WTC11 (cell line): Measurements from ENCODE around the gene GIGYF1. TPM values are rescaled to one million over a fixed set of nuclear protein-coding genes. Genes with fewer than 3 reads are reported as not detected.

Source experiments
- ATAC-seq: fragments of 200-7000 bp; cut with Tn5 transposase; 2 replicates; pipeline ENCODE4 v1.10.0; 2021; ENCODE audit warnings: mild to moderate bottlenecking, moderate library complexity
- CTCF ChIA-PET: fragments of 300-600 bp; sonication (Branson Sonifier 250); formaldehyde crosslinking; loops from one replicate; lab custom pipeline; 2021; ENCODE audit warnings: antibody characterized with exemption; lab: Charles Lee
- POLR2A ChIA-PET: fragments of 350-600 bp; sonication (Branson Sonifier 250); formaldehyde crosslinking; loops from one replicate; lab custom pipeline; 2021; ENCODE audit warnings: antibody characterized with exemption; lab: Charles Lee
- DNase-seq: peaks from one replicate; pipeline ENCODE4 v3.0.0; 2021; ENCODE audit warnings: low spot score
- H3K27ac Mint-ChIP-seq: 2 replicates; pipeline ENCODE4 v1.8.0; 2021; ENCODE audit warnings: mixed read lengths
- H3K27me3 Mint-ChIP-seq: 2 replicates; pipeline ENCODE4 v1.8.0; 2021; ENCODE audit warnings: low read depth, mild to moderate bottlenecking, moderate library complexity, mixed read lengths
- H3K36me3 Mint-ChIP-seq: 2 replicates; pipeline ENCODE4 v1.8.0; 2021; ENCODE audit warnings: mixed read lengths
- H3K4me1 Mint-ChIP-seq: 2 replicates; pipeline ENCODE4 v1.8.0; 2022; ENCODE audit warnings: mixed read lengths
- H3K4me3 Mint-ChIP-seq: 2 replicates; pipeline ENCODE4 v1.8.0; 2021; ENCODE audit warnings: mild to moderate bottlenecking, moderate library complexity, mixed read lengths
- H3K9me3 Mint-ChIP-seq: 2 replicates; pipeline ENCODE4 v1.8.0; 2021; ENCODE audit warnings: mixed read lengths
- EMX1 ChIP-seq: fragments of 250-450 bp; sonication (Bioruptor Pico); IDR thresholded peaks from 2 replicates; pipeline ENCODE4 v1.8.0; 2021; ENCODE audit warnings: mild to moderate bottlenecking
- FOXP1 ChIP-seq: sonication (generic); formaldehyde crosslinking; IDR thresholded peaks from 2 replicates; pipeline ENCODE4 v1.8.0; 2022; ENCODE audit warnings: missing genetic modification reagents, mild to moderate bottlenecking, moderate library complexity, borderline replicate concordance
- IRF2 ChIP-seq: sonication (generic); formaldehyde crosslinking; IDR thresholded peaks from 2 replicates; pipeline ENCODE4 v1.8.0; 2022; ENCODE audit warnings: low read depth, missing genetic modification reagents, borderline replicate concordance
- NFATC4 ChIP-seq: fragments of 250-450 bp; sonication (Bioruptor Pico); IDR thresholded peaks from 2 replicates; pipeline ENCODE4 v1.9.0; 2021; ENCODE audit warnings: mild to moderate bottlenecking
- SMAD3 ChIP-seq: sonication (generic); formaldehyde crosslinking; IDR thresholded peaks from 2 replicates; pipeline ENCODE4 v1.8.0; 2022; ENCODE audit warnings: missing genetic modification reagents, mild to moderate bottlenecking, borderline replicate concordance
- SOX15 ChIP-seq: fragments of 250-450 bp; sonication (Bioruptor Pico); IDR thresholded peaks from 2 replicates; pipeline ENCODE4 v1.9.0; 2021; ENCODE audit warnings: mild to moderate bottlenecking
- TCF7 ChIP-seq: sonication (generic); formaldehyde crosslinking; IDR thresholded peaks from 2 replicates; pipeline ENCODE4 v1.8.0; 2022; ENCODE audit warnings: mild to moderate bottlenecking, low read depth, missing genetic modification reagents, moderate library complexity
- TEAD1 ChIP-seq: sonication (generic); formaldehyde crosslinking; IDR thresholded peaks from 2 replicates; pipeline ENCODE4 v1.8.0; 2022; ENCODE audit warnings: mild to moderate bottlenecking, missing genetic modification reagents
- ZNF317 ChIP-seq: sonication (generic); formaldehyde crosslinking; IDR thresholded peaks from 2 replicates; pipeline ENCODE4 v1.8.1; 2023; ENCODE audit warnings: low read depth, mild to moderate bottlenecking, moderate library complexity, missing genetic modification reagents, borderline replicate concordance
- ZNF396 ChIP-seq: fragments of 250-450 bp; sonication (Bioruptor Pico); IDR thresholded peaks from 2 replicates; pipeline ENCODE4 v1.8.0; 2021; ENCODE audit warnings: mild to moderate bottlenecking, moderate library complexity, borderline replicate concordance
- ZNF423 ChIP-seq: fragments of 250-450 bp; sonication (Bioruptor Pico); IDR thresholded peaks from 2 replicates; pipeline ENCODE4 v2.1.2; 2022; ENCODE audit warnings: mild to moderate bottlenecking, moderate library complexity
- ZNF671 ChIP-seq: fragments of 250-450 bp; sonication (Bioruptor Pico); IDR thresholded peaks from 2 replicates; pipeline ENCODE4 v1.8.0; 2021; ENCODE audit warnings: mild to moderate bottlenecking
- total RNA-seq: library from RNA; stranded (reverse); gene quantifications from 3 replicates; pipeline ENCODE4 v1.2.3, GENCODE V29; 2021
- TF ChIP-seq, protein P1 (sequence below): sonication (generic); formaldehyde crosslinking; IDR thresholded peaks from 2 replicates; pipeline ENCODE4 v1.8.0; 2023; ENCODE audit warnings: mild to moderate bottlenecking, missing genetic modification reagents
- TF ChIP-seq, protein P2 (sequence below): sonication (generic); formaldehyde crosslinking; IDR thresholded peaks from 2 replicates; pipeline ENCODE4 v1.8.1; 2022; ENCODE audit warnings: mild to moderate bottlenecking, missing genetic modification reagents, moderate library complexity, borderline replicate concordance
- TF ChIP-seq, protein P3 (sequence below): sonication (generic); formaldehyde crosslinking; IDR thresholded peaks from 2 replicates; pipeline ENCODE4 v1.8.1; 2023; ENCODE audit warnings: mild to moderate bottlenecking, missing genetic modification reagents, moderate library complexity
- TF ChIP-seq, protein P4 (sequence below): fragments of 250-450 bp; sonication (Bioruptor Pico); IDR thresholded peaks from 2 replicates; pipeline ENCODE4 v2.1.2; 2022; ENCODE audit warnings: mild to moderate bottlenecking, moderate library complexity
- TF ChIP-seq, protein P5 (sequence below): fragments of 250-450 bp; sonication (Bioruptor Pico); IDR thresholded peaks from 2 replicates; pipeline ENCODE4 v1.9.0; 2021; ENCODE audit warnings: mild to moderate bottlenecking
- TF ChIP-seq, protein P6 (sequence below): sonication (generic); formaldehyde crosslinking; IDR thresholded peaks from 2 replicates; pipeline ENCODE4 v1.8.1; 2023; ENCODE audit warnings: mild to moderate bottlenecking, missing genetic modification reagents

The GIGYF1 gene
- total RNA-seq, 1 experiment from 2014 or later: 130 TPM

DNA sequence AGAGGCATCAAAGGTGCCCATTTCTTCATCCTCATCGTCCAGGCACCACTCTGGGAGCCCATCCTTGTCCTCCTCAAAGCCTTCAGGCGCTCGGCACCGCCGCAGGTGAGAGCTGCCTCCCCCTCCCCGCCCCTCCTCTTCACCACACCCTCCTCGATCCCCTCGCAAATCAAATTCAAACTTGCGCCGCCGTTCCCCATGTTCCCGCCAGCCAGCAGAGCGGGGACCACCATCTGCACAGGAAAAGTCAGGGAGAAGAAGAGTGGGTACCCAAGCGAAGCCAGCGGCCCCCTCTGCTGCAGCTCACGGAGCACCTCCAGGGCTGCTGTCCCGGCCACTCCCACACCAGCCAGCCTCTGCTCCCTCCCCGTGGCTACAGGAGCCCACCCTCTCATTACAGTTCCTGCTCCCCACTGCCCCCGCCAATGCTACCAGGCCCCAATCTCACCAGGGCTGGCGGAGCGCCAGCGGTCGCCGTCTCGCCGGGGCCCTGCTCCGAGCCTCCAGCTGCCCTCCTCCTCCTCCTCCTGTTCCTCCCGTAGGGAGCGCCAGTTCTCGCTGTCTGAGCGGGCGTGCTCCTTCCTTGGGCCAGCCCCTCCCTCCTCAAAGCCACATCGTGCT lies 7.7 kb downstream of the GIGYF1 start (continued):
- TF ChIP-seq ZNF671 (CRISPR knock-in tag) (no peak), EMX1 (CRISPR knock-in tag) (no peak), NFATC4 (no peak), TCF7 (CRISPR knock-in tag) (no peak), ZNF423 (CRISPR knock-in tag) (no peak), FOXP1 (CRISPR knock-in tag) (no peak), TEAD1 (CRISPR knock-in tag) (no peak)
- TF ChIP-seq, protein P1, sequence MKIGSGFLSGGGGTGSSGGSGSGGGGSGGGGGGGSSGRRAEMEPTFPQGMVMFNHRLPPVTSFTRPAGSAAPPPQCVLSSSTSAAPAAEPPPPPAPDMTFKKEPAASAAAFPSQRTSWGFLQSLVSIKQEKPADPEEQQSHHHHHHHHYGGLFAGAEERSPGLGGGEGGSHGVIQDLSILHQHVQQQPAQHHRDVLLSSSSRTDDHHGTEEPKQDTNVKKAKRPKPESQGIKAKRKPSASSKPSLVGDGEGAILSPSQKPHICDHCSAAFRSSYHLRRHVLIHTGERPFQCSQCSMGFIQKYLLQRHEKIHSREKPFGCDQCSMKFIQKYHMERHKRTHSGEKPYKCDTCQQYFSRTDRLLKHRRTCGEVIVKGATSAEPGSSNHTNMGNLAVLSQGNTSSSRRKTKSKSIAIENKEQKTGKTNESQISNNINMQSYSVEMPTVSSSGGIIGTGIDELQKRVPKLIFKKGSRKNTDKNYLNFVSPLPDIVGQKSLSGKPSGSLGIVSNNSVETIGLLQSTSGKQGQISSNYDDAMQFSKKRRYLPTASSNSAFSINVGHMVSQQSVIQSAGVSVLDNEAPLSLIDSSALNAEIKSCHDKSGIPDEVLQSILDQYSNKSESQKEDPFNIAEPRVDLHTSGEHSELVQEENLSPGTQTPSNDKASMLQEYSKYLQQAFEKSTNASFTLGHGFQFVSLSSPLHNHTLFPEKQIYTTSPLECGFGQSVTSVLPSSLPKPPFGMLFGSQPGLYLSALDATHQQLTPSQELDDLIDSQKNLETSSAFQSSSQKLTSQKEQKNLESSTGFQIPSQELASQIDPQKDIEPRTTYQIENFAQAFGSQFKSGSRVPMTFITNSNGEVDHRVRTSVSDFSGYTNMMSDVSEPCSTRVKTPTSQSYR: no peak

DNA sequence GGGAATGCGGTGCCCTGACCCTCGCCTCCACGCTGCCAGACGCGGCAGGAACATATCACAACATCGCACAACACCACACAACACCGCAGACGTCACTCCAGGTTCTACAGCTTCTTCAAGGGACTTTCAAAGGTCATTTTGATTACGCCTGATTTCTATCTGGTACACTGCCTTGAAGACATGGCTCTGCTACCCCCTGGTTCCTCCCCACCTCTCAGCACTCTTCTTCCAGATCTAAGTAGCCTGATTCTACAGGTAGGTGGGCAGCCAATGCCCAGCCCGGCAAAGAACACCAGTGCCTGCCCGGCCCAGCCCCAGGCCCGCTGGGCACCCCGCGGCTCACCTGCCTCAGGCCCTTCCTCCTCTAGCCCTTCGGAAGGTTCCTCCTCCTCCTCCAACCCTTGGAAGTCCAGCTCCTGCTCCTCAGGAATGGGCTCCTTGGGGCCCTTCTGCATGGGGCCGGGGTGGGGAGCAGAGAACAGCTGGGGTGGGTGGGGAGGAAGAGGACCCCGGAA lies 8.4 kb downstream of the GIGYF1 start:
- no peak for ATAC-seq
- CTCF ChIA-PET: interaction anchor here (0.7 to 3.4 kb wide), 4 partner anchors 20 to 59 kb away, joined by 3 to 12 read pairs (median 4); partner anchors contain the start of gene POP7
- H3K4me1 Mint-ChIP-seq: peaks cover 8% of the 10 kb centered on the region; the same call in 1 of the 2 replicates
- peaks cover 27% of the 10 kb centered on the region for H3K36me3 Mint-ChIP-seq
- TF ChIP-seq, protein P2, sequence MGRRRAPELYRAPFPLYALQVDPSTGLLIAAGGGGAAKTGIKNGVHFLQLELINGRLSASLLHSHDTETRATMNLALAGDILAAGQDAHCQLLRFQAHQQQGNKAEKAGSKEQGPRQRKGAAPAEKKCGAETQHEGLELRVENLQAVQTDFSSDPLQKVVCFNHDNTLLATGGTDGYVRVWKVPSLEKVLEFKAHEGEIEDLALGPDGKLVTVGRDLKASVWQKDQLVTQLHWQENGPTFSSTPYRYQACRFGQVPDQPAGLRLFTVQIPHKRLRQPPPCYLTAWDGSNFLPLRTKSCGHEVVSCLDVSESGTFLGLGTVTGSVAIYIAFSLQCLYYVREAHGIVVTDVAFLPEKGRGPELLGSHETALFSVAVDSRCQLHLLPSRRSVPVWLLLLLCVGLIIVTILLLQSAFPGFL (CRISPR knock-in tag): no peak
- TF ChIP-seq SOX15 (CRISPR knock-in tag) (no peak), ZNF317 (CRISPR knock-in tag) (no peak), IRF2 (no peak), SMAD3 (CRISPR knock-in tag) (no peak), ZNF396 (CRISPR knock-in tag) (no peak)
- TF ChIP-seq, protein P3, sequence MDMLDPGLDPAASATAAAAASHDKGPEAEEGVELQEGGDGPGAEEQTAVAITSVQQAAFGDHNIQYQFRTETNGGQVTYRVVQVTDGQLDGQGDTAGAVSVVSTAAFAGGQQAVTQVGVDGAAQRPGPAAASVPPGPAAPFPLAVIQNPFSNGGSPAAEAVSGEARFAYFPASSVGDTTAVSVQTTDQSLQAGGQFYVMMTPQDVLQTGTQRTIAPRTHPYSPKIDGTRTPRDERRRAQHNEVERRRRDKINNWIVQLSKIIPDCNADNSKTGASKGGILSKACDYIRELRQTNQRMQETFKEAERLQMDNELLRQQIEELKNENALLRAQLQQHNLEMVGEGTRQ: no peak
- TF ChIP-seq, protein P4, sequence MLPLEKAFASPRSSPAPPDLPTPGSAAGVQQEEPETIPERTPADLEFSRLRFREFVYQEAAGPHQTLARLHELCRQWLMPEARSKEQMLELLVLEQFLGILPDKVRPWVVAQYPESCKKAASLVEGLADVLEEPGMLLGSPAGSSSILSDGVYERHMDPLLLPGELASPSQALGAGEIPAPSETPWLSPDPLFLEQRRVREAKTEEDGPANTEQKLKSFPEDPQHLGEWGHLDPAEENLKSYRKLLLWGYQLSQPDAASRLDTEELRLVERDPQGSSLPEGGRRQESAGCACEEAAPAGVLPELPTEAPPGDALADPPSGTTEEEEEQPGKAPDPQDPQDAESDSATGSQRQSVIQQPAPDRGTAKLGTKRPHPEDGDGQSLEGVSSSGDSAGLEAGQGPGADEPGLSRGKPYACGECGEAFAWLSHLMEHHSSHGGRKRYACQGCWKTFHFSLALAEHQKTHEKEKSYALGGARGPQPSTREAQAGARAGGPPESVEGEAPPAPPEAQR (CRISPR knock-in tag): no peak
- TF ChIP-seq, protein P5, sequence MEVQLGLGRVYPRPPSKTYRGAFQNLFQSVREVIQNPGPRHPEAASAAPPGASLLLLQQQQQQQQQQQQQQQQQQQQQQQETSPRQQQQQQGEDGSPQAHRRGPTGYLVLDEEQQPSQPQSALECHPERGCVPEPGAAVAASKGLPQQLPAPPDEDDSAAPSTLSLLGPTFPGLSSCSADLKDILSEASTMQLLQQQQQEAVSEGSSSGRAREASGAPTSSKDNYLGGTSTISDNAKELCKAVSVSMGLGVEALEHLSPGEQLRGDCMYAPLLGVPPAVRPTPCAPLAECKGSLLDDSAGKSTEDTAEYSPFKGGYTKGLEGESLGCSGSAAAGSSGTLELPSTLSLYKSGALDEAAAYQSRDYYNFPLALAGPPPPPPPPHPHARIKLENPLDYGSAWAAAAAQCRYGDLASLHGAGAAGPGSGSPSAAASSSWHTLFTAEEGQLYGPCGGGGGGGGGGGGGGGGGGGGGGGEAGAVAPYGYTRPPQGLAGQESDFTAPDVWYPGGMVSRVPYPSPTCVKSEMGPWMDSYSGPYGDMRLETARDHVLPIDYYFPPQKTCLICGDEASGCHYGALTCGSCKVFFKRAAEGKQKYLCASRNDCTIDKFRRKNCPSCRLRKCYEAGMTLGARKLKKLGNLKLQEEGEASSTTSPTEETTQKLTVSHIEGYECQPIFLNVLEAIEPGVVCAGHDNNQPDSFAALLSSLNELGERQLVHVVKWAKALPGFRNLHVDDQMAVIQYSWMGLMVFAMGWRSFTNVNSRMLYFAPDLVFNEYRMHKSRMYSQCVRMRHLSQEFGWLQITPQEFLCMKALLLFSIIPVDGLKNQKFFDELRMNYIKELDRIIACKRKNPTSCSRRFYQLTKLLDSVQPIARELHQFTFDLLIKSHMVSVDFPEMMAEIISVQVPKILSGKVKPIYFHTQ (CRISPR knock-in tag): no peak
- TF ChIP-seq, protein P6, sequence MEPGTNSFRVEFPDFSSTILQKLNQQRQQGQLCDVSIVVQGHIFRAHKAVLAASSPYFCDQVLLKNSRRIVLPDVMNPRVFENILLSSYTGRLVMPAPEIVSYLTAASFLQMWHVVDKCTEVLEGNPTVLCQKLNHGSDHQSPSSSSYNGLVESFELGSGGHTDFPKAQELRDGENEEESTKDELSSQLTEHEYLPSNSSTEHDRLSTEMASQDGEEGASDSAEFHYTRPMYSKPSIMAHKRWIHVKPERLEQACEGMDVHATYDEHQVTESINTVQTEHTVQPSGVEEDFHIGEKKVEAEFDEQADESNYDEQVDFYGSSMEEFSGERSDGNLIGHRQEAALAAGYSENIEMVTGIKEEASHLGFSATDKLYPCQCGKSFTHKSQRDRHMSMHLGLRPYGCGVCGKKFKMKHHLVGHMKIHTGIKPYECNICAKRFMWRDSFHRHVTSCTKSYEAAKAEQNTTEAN (CRISPR knock-in tag): no peak
- TF ChIP-seq, all 79 proteins: peak for 0
- POLR2A ChIA-PET: interaction anchor here (0.8 kb wide), 1 partner anchor 11 kb away, joined by 12 read pairs; no protein-coding TSS in a partner anchor
- no peak for DNase-seq
- Mint-ChIP-seq H3K9me3 (no peaks in the 10 kb centered on the region), H3K27me3 (no peaks in the 10 kb centered on the region), H3K27ac (no peak overlapping the region), H3K4me3 (no peak overlapping the region)
